Endothelial cell of umbilical vein (primary cell): ENCODE measurements around the gene NDUFS6. TPM values are rescaled to one million over a fixed set of nuclear protein-coding genes. Genes with fewer than 3 reads are reported as not detected.

Experiments
- BruUV-seq: library from RNA; stranded (reverse); fragments of 400-500 nt; replicated peaks from 2 replicates; lab custom pipeline; 2021; lab: Mats Ljungman, UMichigan
- CTCF ChIA-PET: fragments of 300-600, 350-600 bp; sonication (Branson Sonifier 250); formaldehyde crosslinking; loops from one replicate; lab custom pipeline; 2021; ENCODE audit warnings: antibody characterized with exemption, inconsistent platforms; lab: Charles Lee
- POLR2A ChIA-PET: fragments of 300-600, 350-600 bp; sonication (Branson Sonifier 250); formaldehyde crosslinking; loops from one replicate; lab custom pipeline; 2021; ENCODE audit warnings: antibody characterized with exemption, inconsistent platforms; lab: Charles Lee
- DNase-seq: peaks from one replicate; pipeline ENCODE4 v3.0.0-alpha.2; 2011; ENCODE audit warnings: low read depth, low spot score
- FAIRE-seq: peaks from 2 replicates; lab custom pipeline; 2011; peaks lifted over from hg19 to GRCh38; lab: Jason Lieb, UNC
- H2AFZ ChIP-seq: 2 replicates; pipeline ENCODE4 v1.6.0; 2012; ENCODE audit warnings: low read depth, low read length, control low read depth, inconsistent platforms
- H3K27ac ChIP-seq: 2 replicates; pipeline ENCODE4 v1.5.1; 2011; ENCODE audit warnings: low read depth, mild to moderate bottlenecking, control low read depth, low read length, moderate library complexity; ENCODE audit not compliant: insufficient read depth
- H3K27me3 ChIP-seq, 2 experiments: 2 replicates each; pipeline versions ENCODE4 v1.6.0 to v1.6.1; 2011; ENCODE audit warnings: low read length in 2 of 2, mixed read lengths in 1 of 2; ENCODE audit not compliant: control insufficient read depth in 2 of 2, insufficient read depth in 2 of 2
- H3K36me3 ChIP-seq, 2 experiments: 2 replicates in 1 of 2; 3 replicates in 1 of 2; pipeline ENCODE4 v1.5.1; 2011; ENCODE audit warnings: low read length in 2 of 2, mild to moderate bottlenecking in 1 of 2, moderate library complexity in 1 of 2; ENCODE audit not compliant: control insufficient read depth in 2 of 2, insufficient read depth in 2 of 2; ENCODE audit errors: extremely low read depth in 1 of 2
- H3K4me1 ChIP-seq: 3 replicates; pipeline ENCODE4 v1.5.1; 2011; ENCODE audit warnings: mild to moderate bottlenecking, low read length; ENCODE audit not compliant: control insufficient read depth, insufficient read depth; ENCODE audit errors: extremely low read depth
- H3K4me2 ChIP-seq: 2 replicates; pipeline ENCODE4 v1.6.1; 2011; ENCODE audit warnings: low read length, control low read depth, mixed read lengths; ENCODE audit not compliant: insufficient read depth
- H3K4me3 ChIP-seq, 3 experiments: fragments of 200-600 bp in 1 of 3; sonication (generic), shearing (Covaris generic) in 1 of 3; replicated peaks in 1 of 3; 2 replicates each; pipeline ENCODE4 v1.5.1; 2011 to 2016; ENCODE audit warnings: control low read depth in 3 of 3, low read length in 3 of 3, mild to moderate bottlenecking in 2 of 3, inconsistent platforms in 1 of 3, low read depth in 1 of 3, moderate library complexity in 1 of 3; ENCODE audit not compliant: insufficient read depth in 1 of 3
- H3K79me2 ChIP-seq: 2 replicates; pipeline ENCODE4 v1.6.0; 2012; ENCODE audit warnings: low read length, inconsistent platforms; ENCODE audit not compliant: control insufficient read depth, insufficient read depth
- H3K9ac ChIP-seq: replicated peaks from 2 replicates; pipeline ENCODE3; 2011; ENCODE audit warnings: low read length, control low read depth; ENCODE audit not compliant: insufficient read depth; ENCODE audit errors: extremely low read depth
- H3K9me1 ChIP-seq: replicated peaks from 3 replicates; pipeline ENCODE4 v1.6.0; 2011; ENCODE audit warnings: mild to moderate bottlenecking, low read length; ENCODE audit not compliant: control insufficient read depth, insufficient read depth; ENCODE audit errors: extremely low read depth
- H3K9me3 ChIP-seq: replicated peaks from 2 replicates; pipeline ENCODE4 v1.5.1; 2012; ENCODE audit warnings: low read length, inconsistent platforms; ENCODE audit not compliant: control insufficient read depth, insufficient read depth
- H4K20me1 ChIP-seq: replicated peaks from 2 replicates; pipeline ENCODE3; 2011; ENCODE audit warnings: mild to moderate bottlenecking, low read length; ENCODE audit not compliant: control insufficient read depth, insufficient read depth; ENCODE audit errors: extremely low read depth
- CTCF ChIP-seq, 2 donors: IDR thresholded peaks; 1 replicate in 1 of 2; 2 replicates in 1 of 2; pipeline ENCODE4 v1.5.1; 2011; ENCODE audit warnings: low read length in 2 of 2, mild to moderate bottlenecking in 2 of 2, moderate library complexity in 2 of 2, control low read depth in 1 of 2, inconsistent platforms in 1 of 2, low read depth in 1 of 2; ENCODE audit not compliant: insufficient read depth in 1 of 2; ENCODE audit errors: extremely low read depth in 1 of 2
- EZH2 ChIP-seq: IDR thresholded peaks from 2 replicates; pipeline ENCODE4 v1.6.1; 2012; ENCODE audit warnings: borderline replicate concordance, low read depth, mild to moderate bottlenecking, moderate library complexity, low read length, inconsistent platforms; ENCODE audit not compliant: severe bottlenecking
- FOS ChIP-seq: IDR thresholded peaks from 2 replicates; pipeline ENCODE4 v1.6.1; 2011; ENCODE audit warnings: mild to moderate bottlenecking, low read length, moderate library complexity, borderline replicate concordance; ENCODE audit not compliant: insufficient read depth
- GATA2 ChIP-seq: IDR thresholded peaks from 2 replicates; pipeline ENCODE4 v1.7.0; 2011; ENCODE audit warnings: low read depth, mild to moderate bottlenecking, moderate library complexity, mixed read lengths, low read length; ENCODE audit not compliant: insufficient read length, insufficient read depth
- JUN ChIP-seq: IDR thresholded peaks from 2 replicates; pipeline ENCODE4 v1.6.1; 2011; ENCODE audit warnings: borderline replicate concordance, low read depth; ENCODE audit not compliant: insufficient read length, insufficient read depth
- MAX ChIP-seq: IDR thresholded peaks from 2 replicates; pipeline ENCODE4 v1.6.1; 2011; ENCODE audit not compliant: insufficient read depth, insufficient read length
- POLR2A ChIP-seq: IDR thresholded peaks from 2 replicates; pipeline ENCODE4 v1.6.1; 2012; ENCODE audit warnings: low read depth, mild to moderate bottlenecking, control low read depth, low read length
- POLR2AphosphoS5 ChIP-seq: IDR thresholded peaks from 2 replicates; pipeline ENCODE4 v1.6.1; 2012; ENCODE audit warnings: low read depth, mild to moderate bottlenecking, control low read depth, low read length, moderate library complexity; ENCODE audit not compliant: insufficient read depth
- dilution Hi-C: fragments of 300-500 bp; cut with MboI; formaldehyde crosslinking; loops from one replicate; pipeline ENCODE4 v1.15.0; 2019; ENCODE audit warnings: low sequenced_read_pairs; ENCODE audit not compliant: extremely low pct_ligation_motif_present
- intact Hi-C: fragments of 100-400 bp; cut with micrococcal nuclease; formaldehyde crosslinking; loops from one replicate; pipeline ENCODE4 v1.10.0; 2022
- polyA plus RNA-seq, 4 experiments: library from polyadenylated mRNA; depleted of rRNA in 3 of 4; stranded (reverse) in 3 of 4; unstranded in 1 of 4; fragments of >200 nt; gene quantifications; 2 replicates each; pipeline versions ENCODE4 v1.2.1 to v1.2.3, GENCODE V29; 2011 to 2012; ENCODE audit warnings: missing spikeins in 1 of 4
- total RNA-seq: library from RNA; stranded (reverse); gene quantifications from 2 replicates; pipeline ENCODE4 v1.2.3, GENCODE V29; 2021

Gene NDUFS6
- total and polyA plus RNA-seq, 2 donors (not counting 3 experiments of a cell fraction or from before 2014, with no cell fraction given): 42.5 to 127 TPM

GRCh38 chr5:1824903-1825841, 24.0 kb downstream of the NDUFS6 start:
- H3K9me1 ChIP-seq: no peaks in the 10 kb centered on the region
- intact Hi-C loops (no loop called here), dilution Hi-C loops (no loop called here)
- DNase-seq (no peak), FAIRE-seq (no peak)
- H3K79me2 ChIP-seq: no peaks in the 10 kb centered on the region
- no peak overlapping the region for H2AFZ ChIP-seq
- TF ChIP-seq JUN (no peak), FOS (no peak), CTCF (IDR thresholded peaks at IDR 0.05; ENCODE audit: extremely low read depth in 1 of 2, insufficient read depth in 1 of 2, low read depth in 1 of 2, low read length in 2 of 2) (no peak), MAX (no peak), POLR2A (no peak), EZH2 (no peak), POLR2AphosphoS5 (no peak), GATA2 (no peak)
- no peaks in the 10 kb centered on the region for H3K4me1 ChIP-seq
- no peaks in the 10 kb centered on the region for H3K9me3 ChIP-seq
- H3K27me3 ChIP-seq: no peaks in the 10 kb centered on the region
- H3K27ac ChIP-seq: no peak overlapping the region
- no peak overlapping the region for H3K4me3 ChIP-seq
- CTCF ChIA-PET: no interaction called here
- H3K4me2 ChIP-seq: no peak overlapping the region
- no peaks in the 10 kb centered on the region for H4K20me1 ChIP-seq
- POLR2A ChIA-PET: no interaction called here
- no peak overlapping the region for H3K9ac ChIP-seq
- no TSS peak for BruUV-seq
- H3K36me3 ChIP-seq: peaks cover 0 to 12% of the 10 kb centered on the region in 2 experiments
